Trophoblast cell (in vitro differentiated cells and primary cell): ENCODE results near the gene PNCK.

Source experiments
- DNase-seq, 2 donors: peaks; one replicate each; pipeline ENCODE4 v3.0.0-alpha.2; 2016
- H2AFZ ChIP-seq: 2 replicates; pipeline ENCODE4 v1.6.1; 2013; ENCODE audit warnings: low read length, moderate library complexity, mild to moderate bottlenecking; ENCODE audit not compliant: insufficient read depth, poor library complexity
- H2AK5ac ChIP-seq: 2 replicates; pipeline ENCODE4 v1.6.1; 2013; ENCODE audit warnings: mild to moderate bottlenecking, low read length
- H2BK120ac ChIP-seq: 2 replicates; pipeline ENCODE4 v1.6.1; 2013; ENCODE audit warnings: low read length, mild to moderate bottlenecking, moderate library complexity; ENCODE audit not compliant: insufficient read depth, poor library complexity
- H2BK12ac ChIP-seq: 2 replicates; pipeline ENCODE4 v1.6.1; 2013; ENCODE audit warnings: mild to moderate bottlenecking, low read length, moderate library complexity
- H2BK5ac ChIP-seq: 2 replicates; pipeline ENCODE4 v1.6.1; 2013; ENCODE audit warnings: low read length, low read depth, moderate library complexity, mild to moderate bottlenecking; ENCODE audit not compliant: poor library complexity
- H3K14ac ChIP-seq: 2 replicates; pipeline ENCODE4 v1.6.1; 2013; ENCODE audit warnings: mild to moderate bottlenecking, low read length
- H3K18ac ChIP-seq: 2 replicates; pipeline ENCODE4 v1.6.1; 2013; ENCODE audit warnings: mild to moderate bottlenecking, low read length
- H3K23ac ChIP-seq: 2 replicates; pipeline ENCODE4 v1.6.1; 2013; ENCODE audit warnings: low read length
- H3K27ac ChIP-seq: 2 replicates; pipeline ENCODE4 v1.5.1; 2013; ENCODE audit warnings: low read depth, mild to moderate bottlenecking, inconsistent platforms, low read length, moderate library complexity
- H3K27me3 ChIP-seq: 2 replicates; pipeline ENCODE4 v1.6.1; 2013; ENCODE audit warnings: inconsistent platforms, mild to moderate bottlenecking, low read length, moderate library complexity; ENCODE audit not compliant: insufficient read depth
- H3K36me3 ChIP-seq, 2 experiments: 1 replicate in 1 of 2; 2 replicates in 1 of 2; pipeline ENCODE4 v1.6.1; 2013; ENCODE audit warnings: low read length in 2 of 2, mild to moderate bottlenecking in 2 of 2, moderate library complexity in 1 of 2; ENCODE audit not compliant: insufficient read depth in 2 of 2, control insufficient read depth in 1 of 2
- H3K4ac ChIP-seq: 2 replicates; pipeline ENCODE4 v1.6.1; 2013; ENCODE audit warnings: low read depth, mild to moderate bottlenecking, low read length, moderate library complexity
- H3K4me1 ChIP-seq, 2 experiments: 1 replicate in 1 of 2; 2 replicates in 1 of 2; pipeline ENCODE4 v1.6.1; 2013; ENCODE audit warnings: low read length in 2 of 2, mild to moderate bottlenecking in 2 of 2, moderate library complexity in 1 of 2; ENCODE audit not compliant: insufficient read depth in 2 of 2, control insufficient read depth in 1 of 2
- H3K4me2 ChIP-seq: 2 replicates; pipeline ENCODE4 v1.6.1; 2013; ENCODE audit warnings: inconsistent platforms, mild to moderate bottlenecking, low read length, moderate library complexity
- H3K4me3 ChIP-seq: 2 replicates; pipeline ENCODE4 v1.5.1; 2013; ENCODE audit warnings: mild to moderate bottlenecking, low read depth, low read length, inconsistent platforms
- H3K79me1 ChIP-seq: one replicate; pipeline ENCODE4 v1.6.1; 2013; ENCODE audit warnings: low read length
- H3K79me2 ChIP-seq: 2 replicates; pipeline ENCODE4 v1.6.1; 2013; ENCODE audit warnings: low read length, mild to moderate bottlenecking; ENCODE audit not compliant: control insufficient read depth, insufficient read depth, poor library complexity
- H3K9ac ChIP-seq: 2 replicates; pipeline ENCODE4 v1.6.1; 2013; ENCODE audit warnings: mild to moderate bottlenecking, low read length
- H3K9me3 ChIP-seq: 2 replicates; pipeline ENCODE4 v1.6.1; 2013; ENCODE audit warnings: low read depth, mild to moderate bottlenecking, control low read depth, inconsistent platforms, low read length; ENCODE audit not compliant: insufficient read depth
- H4K12ac ChIP-seq: 2 replicates; pipeline ENCODE4 v1.6.1; 2013; ENCODE audit warnings: low read depth, mild to moderate bottlenecking, low read length, moderate library complexity
- H4K8ac ChIP-seq: 2 replicates; pipeline ENCODE4 v1.6.1; 2013; ENCODE audit warnings: low read depth, mild to moderate bottlenecking, low read length, moderate library complexity
- H4K91ac ChIP-seq: one replicate; pipeline ENCODE4 v1.6.1; 2013; ENCODE audit warnings: low read depth, mild to moderate bottlenecking, low read length, moderate library complexity
- WGBS: extraction: QIAGEN DNeasy Blood & Tissue Kit; methylation state at CpG from one replicate; pipeline ENCODE4 v1.1.7; 2013; ENCODE audit warnings: missing lambda C conversion rate; ENCODE audit not compliant: insufficient read length, insufficient coverage; ENCODE audit errors: extremely low coverage; 5-methylcytosine and 5-hydroxymethylcytosine counted together

The PNCK gene

DNA sequence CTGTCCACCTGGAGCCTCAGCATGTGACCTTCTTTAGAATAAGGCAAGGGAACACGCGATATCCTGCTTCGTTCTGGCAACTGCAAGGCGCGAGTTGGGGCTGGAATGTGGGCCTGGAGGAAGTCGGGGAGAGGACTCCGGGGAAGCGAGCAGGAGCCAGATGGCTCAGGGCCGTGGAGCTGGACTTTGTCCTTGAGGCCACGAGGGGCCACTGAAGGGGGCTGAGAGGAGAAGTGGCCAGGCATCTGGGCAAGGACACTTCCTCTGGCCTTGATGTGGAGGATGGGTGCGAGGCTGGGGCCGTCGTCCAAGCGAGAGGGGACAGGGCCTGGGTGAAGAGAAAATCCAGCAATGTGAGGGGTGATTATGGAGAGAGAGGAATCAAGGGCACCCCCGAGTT lies 38.8 kb downstream of the PNCK start:
- H2BK120ac ChIP-seq: no peak overlapping the region
- no CpG with 5 or more reads among the region's 15 CpGs for WGBS
- no peak overlapping the region for H2BK5ac ChIP-seq
- H4K8ac ChIP-seq: no peak overlapping the region
- no peaks in the 10 kb centered on the region for H3K79me1 ChIP-seq
- no peak overlapping the region for H3K18ac ChIP-seq
- no peak overlapping the region for H2BK12ac ChIP-seq
- peaks cover 2% of the 10 kb centered on the region for H3K9me3 ChIP-seq
- no peak overlapping the region for H2AFZ ChIP-seq
- H3K14ac ChIP-seq: no peak overlapping the region
- no peaks in the 10 kb centered on the region for H3K27me3 ChIP-seq
- H3K4me2 ChIP-seq: no peak overlapping the region
- no peaks in the 10 kb centered on the region for H3K79me2 ChIP-seq
- H3K4me3 ChIP-seq: no peak overlapping the region
- no peak overlapping the region for H4K91ac ChIP-seq
- H3K27ac ChIP-seq: no peak overlapping the region
- no peaks in the 10 kb centered on the region for H3K36me3 ChIP-seq
- H3K23ac ChIP-seq: no peak overlapping the region
- H2AK5ac ChIP-seq: no peak overlapping the region
- H3K9ac ChIP-seq: no peak overlapping the region
- H4K12ac ChIP-seq: no peak overlapping the region
- no peak for DNase-seq
- H3K4me1 ChIP-seq: no peaks in the 10 kb centered on the region
- no peak overlapping the region for H3K4ac ChIP-seq

DNA sequence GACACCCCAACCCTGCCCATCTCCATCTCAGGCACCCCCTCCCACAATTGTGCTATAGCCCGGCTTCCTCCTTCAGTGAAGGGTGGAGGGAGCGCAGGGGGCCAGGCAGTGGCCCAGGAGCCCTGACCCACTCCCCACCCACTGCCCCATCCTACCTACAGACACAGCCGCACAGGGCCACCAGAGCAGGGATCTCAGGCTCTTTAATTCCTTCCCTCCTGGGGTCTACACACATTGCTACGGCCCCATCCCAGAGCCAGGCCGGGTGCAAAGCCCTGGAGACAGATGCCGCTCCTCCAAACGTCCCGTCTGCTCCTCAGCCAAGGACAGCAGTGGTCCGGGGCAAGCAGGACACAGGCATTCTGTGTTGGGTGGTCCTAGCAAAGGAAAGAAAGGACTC lies 39.4 kb downstream of the PNCK start:
- Histone ChIP-seq H3K4ac (no peak overlapping the region), H3K9ac (no peak overlapping the region), H3K14ac (no peak overlapping the region), H3K79me1 (no peaks in the 10 kb centered on the region), H3K18ac (no peak overlapping the region), H4K12ac (no peak overlapping the region), H2AFZ (no peak overlapping the region), H3K4me1 (no peaks in the 10 kb centered on the region), H2BK5ac (no peak overlapping the region), H3K9me3 (peaks cover 2% of the 10 kb centered on the region), H2BK120ac (no peak overlapping the region), H3K4me2 (no peak overlapping the region), H2AK5ac (no peak overlapping the region), H4K8ac (no peak overlapping the region), H3K36me3 (no peaks in the 10 kb centered on the region), H3K27me3 (no peaks in the 10 kb centered on the region), H3K4me3 (no peak overlapping the region), H3K23ac (no peak overlapping the region), H4K91ac (no peak overlapping the region), H2BK12ac (no peak overlapping the region), H3K27ac (no peak overlapping the region), H3K79me2 (no peaks in the 10 kb centered on the region)
- WGBS: no CpG with 5 or more reads among the region's 9 CpGs
- no peak for DNase-seq

DNA sequence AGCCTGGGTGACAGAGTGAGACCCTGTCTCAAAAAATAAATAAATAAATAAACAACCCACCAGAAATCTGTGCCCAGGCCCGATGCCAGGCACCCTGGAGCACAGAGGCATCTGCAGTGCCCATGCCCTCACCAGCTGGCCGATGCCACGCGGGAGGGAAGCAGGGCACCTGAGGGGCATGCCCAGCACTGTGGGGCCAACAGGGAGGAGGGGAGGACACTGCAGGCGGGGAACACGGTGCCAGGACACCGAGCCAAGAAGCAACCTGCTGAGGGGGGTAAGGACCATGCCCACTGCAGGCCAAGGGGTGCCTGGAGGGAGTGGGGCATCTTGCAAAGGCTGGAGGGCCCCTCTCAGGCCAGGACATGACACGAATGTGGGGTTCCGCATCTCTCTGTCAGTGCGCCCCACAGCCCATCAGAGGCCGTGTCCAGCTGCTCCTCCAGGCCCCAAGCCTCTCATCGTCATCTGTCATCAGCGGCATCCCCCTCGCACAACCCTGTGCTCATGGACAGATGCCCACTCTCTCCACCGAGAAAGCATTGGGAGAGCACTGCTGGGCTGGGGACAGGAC lies 39.9 kb downstream of the PNCK start:
- Histone ChIP-seq H2BK12ac (no peak overlapping the region), H3K36me3 (no peaks in the 10 kb centered on the region), H4K8ac (no peak overlapping the region), H3K4me3 (no peak overlapping the region), H3K4me1 (no peaks in the 10 kb centered on the region), H2AK5ac (no peak overlapping the region), H3K79me2 (no peaks in the 10 kb centered on the region), H3K9me3 (peaks cover 2% of the 10 kb centered on the region), H4K91ac (no peak overlapping the region), H2BK5ac (no peak overlapping the region), H2BK120ac (no peak overlapping the region), H4K12ac (no peak overlapping the region), H3K4me2 (no peak overlapping the region), H3K23ac (no peak overlapping the region), H3K27ac (no peak overlapping the region), H3K9ac (no peak overlapping the region), H3K4ac (no peak overlapping the region), H2AFZ (no peak overlapping the region), H3K18ac (no peak overlapping the region), H3K27me3 (no peaks in the 10 kb centered on the region), H3K79me1 (no peaks in the 10 kb centered on the region), H3K14ac (no peak overlapping the region)
- DNase-seq: no peak
- WGBS: no CpG with 5 or more reads among the region's 15 CpGs

DNA sequence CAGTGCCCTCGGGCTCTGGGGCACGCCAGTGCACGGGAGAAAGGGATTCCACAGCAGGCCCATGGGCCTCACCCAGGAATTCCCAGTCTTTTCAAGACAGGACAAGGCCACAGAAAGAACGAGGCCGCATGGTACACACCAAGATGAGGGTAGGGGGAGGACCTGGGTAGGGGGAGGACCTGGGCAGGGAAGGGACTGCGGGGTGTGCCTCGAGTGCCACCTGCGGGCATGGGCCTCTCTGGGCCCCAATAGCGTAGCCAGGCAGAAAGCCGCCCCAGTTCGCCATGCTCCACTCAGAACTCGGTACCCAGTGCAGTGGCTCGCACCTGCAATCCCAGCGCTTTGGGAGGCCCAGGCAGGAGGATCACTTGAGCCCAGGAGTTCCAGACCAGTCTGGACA lies 40.6 kb downstream of the PNCK start:
- Histone ChIP-seq H3K4me1 (no peaks in the 10 kb centered on the region), H3K4me3 (no peak overlapping the region), H3K23ac (no peak overlapping the region), H4K12ac (no peak overlapping the region), H3K9ac (no peak overlapping the region), H2AFZ (no peak overlapping the region), H2AK5ac (no peak overlapping the region), H2BK12ac (no peak overlapping the region), H3K79me2 (no peaks in the 10 kb centered on the region), H3K4ac (no peak overlapping the region), H3K14ac (no peak overlapping the region), H2BK120ac (no peak overlapping the region), H3K27ac (no peak overlapping the region), H4K91ac (no peak overlapping the region), H3K4me2 (no peak overlapping the region), H4K8ac (no peak overlapping the region), H2BK5ac (no peak overlapping the region), H3K79me1 (no peaks in the 10 kb centered on the region), H3K9me3 (peaks cover 2% of the 10 kb centered on the region), H3K27me3 (no peaks in the 10 kb centered on the region), H3K36me3 (no peaks in the 10 kb centered on the region), H3K18ac (no peak overlapping the region)
- WGBS: no CpG with 5 or more reads among the region's 14 CpGs
- DNase-seq: no peak
